HepG2 (cell line): ENCODE data around the gene STK36. TPM values are rescaled to one million over a fixed set of nuclear protein-coding genes. Genes with fewer than 3 reads are reported as not detected.
A peak's percentile ranks its signal among the peaks of the same experiment; 100 is the strongest.

Source experiments
- ATF1 ChIP-seq: IDR thresholded peaks from 2 replicates; pipeline ENCODE4 v1.6.1; 2016; ENCODE audit warnings: mild to moderate bottlenecking, control low read depth
- ATF3 ChIP-seq: sonication (generic); formaldehyde crosslinking; IDR thresholded peaks from 2 replicates; pipeline ENCODE4 v1.4.0; 2020; ENCODE audit warnings: missing genetic modification reagents
- ATF4 ChIP-seq, 2 experiments: fragments of 450-650 bp in 1 of 2; sonication (generic) in 1 of 2; formaldehyde crosslinking; IDR thresholded peaks; 2 replicates each; pipeline versions ENCODE4 v1.5.0 to v1.8.0; 2020 to 2022; ENCODE audit warnings: mild to moderate bottlenecking in 1 of 2, missing genetic modification reagents in 1 of 2
- CHCHD3 ChIP-seq: sonication (generic); formaldehyde crosslinking; IDR thresholded peaks from 2 replicates; pipeline ENCODE4 v1.8.0; 2022; ENCODE audit warnings: mild to moderate bottlenecking, missing genetic modification reagents, moderate library complexity
- ELF1 ChIP-seq: sonication (generic); formaldehyde crosslinking; IDR thresholded peaks from 2 replicates; pipeline ENCODE4 v1.4.0; 2020; ENCODE audit warnings: missing genetic modification reagents
- FOXP1 ChIP-seq, 2 experiments: fragments of 450-650 bp in 1 of 2; IDR thresholded peaks; 2 replicates each; pipeline ENCODE4 v1.6.1; 2017 to 2018; ENCODE audit warnings: antibody characterized with exemption in 1 of 2
- HNF1A ChIP-seq, 2 experiments: sonication (generic) in 1 of 2; formaldehyde crosslinking in 1 of 2; IDR thresholded peaks; 2 replicates each; pipeline versions ENCODE4 v1.4.0 to v1.6.1; 2016 to 2020; ENCODE audit warnings: borderline replicate concordance in 1 of 2, low read depth in 1 of 2, mild to moderate bottlenecking in 1 of 2, missing genetic modification reagents in 1 of 2
- IKZF5 ChIP-seq: IDR thresholded peaks from 2 replicates; pipeline ENCODE4 v1.6.1; 2018; ENCODE audit warnings: missing genetic modification reagents, mild to moderate bottlenecking, missing compliant biosample characterization
- IRF2 ChIP-seq: IDR thresholded peaks from 2 replicates; pipeline ENCODE4 v1.6.1; 2018; ENCODE audit warnings: missing genetic modification reagents, missing compliant biosample characterization
- KDM3A ChIP-seq: IDR thresholded peaks from 2 replicates; pipeline ENCODE4 v1.6.1; 2018; ENCODE audit warnings: low read depth, missing compliant biosample characterization
- MEF2D ChIP-seq: sonication (generic); formaldehyde crosslinking; IDR thresholded peaks from 2 replicates; pipeline ENCODE4 v1.5.1; 2020; ENCODE audit warnings: mild to moderate bottlenecking, missing genetic modification reagents
- MYNN ChIP-seq: sonication (generic); formaldehyde crosslinking; IDR thresholded peaks from 2 replicates; pipeline ENCODE4 v1.4.0; 2020; ENCODE audit warnings: mild to moderate bottlenecking, low read depth, missing genetic modification reagents
- PLSCR1 ChIP-seq: sonication (generic); formaldehyde crosslinking; IDR thresholded peaks from 2 replicates; pipeline ENCODE4 v1.5.0; 2020; ENCODE audit warnings: missing genetic modification reagents, mild to moderate bottlenecking, borderline replicate concordance
- TBX2 ChIP-seq: sonication (generic); formaldehyde crosslinking; IDR thresholded peaks from 2 replicates; pipeline ENCODE4 v1.5.0; 2020; ENCODE audit warnings: missing genetic modification reagents, mild to moderate bottlenecking, borderline replicate concordance
- YEATS2 ChIP-seq: sonication (generic); formaldehyde crosslinking; IDR thresholded peaks from 2 replicates; pipeline ENCODE4 v1.4.0; 2020; ENCODE audit warnings: missing genetic modification reagents, borderline replicate concordance
- ZBTB21 ChIP-seq: sonication (generic); formaldehyde crosslinking; IDR thresholded peaks from 2 replicates; pipeline ENCODE4 v1.4.0; 2020; ENCODE audit warnings: missing genetic modification reagents
- ZBTB38 ChIP-seq: sonication (generic); formaldehyde crosslinking; IDR thresholded peaks from 2 replicates; pipeline ENCODE4 v1.5.1; 2020; ENCODE audit warnings: mild to moderate bottlenecking, missing genetic modification reagents
- ZBTB7B ChIP-seq: sonication (generic); formaldehyde crosslinking; IDR thresholded peaks from 2 replicates; pipeline ENCODE4 v1.4.0; 2020; ENCODE audit warnings: missing genetic modification reagents
- ZFAT ChIP-seq: sonication (generic); formaldehyde crosslinking; conservative IDR thresholded peaks from 2 replicates; pipeline ENCODE4 v1.8.1; 2023; ENCODE audit warnings: missing genetic modification reagents, inconsistent platforms
- ZFY ChIP-seq: sonication (generic); formaldehyde crosslinking; IDR thresholded peaks from 2 replicates; pipeline ENCODE4 v1.4.0; 2020; ENCODE audit warnings: missing genetic modification reagents
- ZNF124 ChIP-seq: sonication (generic); formaldehyde crosslinking; IDR thresholded peaks from 2 replicates; pipeline ENCODE4 v1.4.0; 2020; ENCODE audit warnings: missing genetic modification reagents
- polyA plus RNA-seq, 8 experiments: library from polyadenylated mRNA; depleted of rRNA in 3 of 8; stranded (reverse) in 7 of 8; unstranded in 1 of 8; fragments of >200 nt; fragmentation: Illumina TruSeq in 4 of 8; extraction: Trizol in 4 of 8; gene quantifications; 2 replicates each; pipeline versions ENCODE4 v1.2.1 to v1.2.3, GENCODE V29; 2011 to 2016; ENCODE audit warnings: low read depth in 4 of 8, missing spikeins in 1 of 8, mixed read lengths in 1 of 8; ENCODE audit not compliant: insufficient read depth in 1 of 8
- total RNA-seq, 5 experiments: library from RNA; depleted of rRNA; stranded (reverse); fragments of >200 nt; fragmentation: Illumina TruSeq; extraction: Trizol; gene quantifications; 2 replicates each; pipeline ENCODE4 v1.2.3, GENCODE V29; 2016; ENCODE audit warnings: low read depth in 1 of 5

Gene STK36
- total and polyA plus RNA-seq, 2 of the 13 experiments (the other 11 are each of a cell fraction or from before 2014, with no cell fraction given), result 45.9 to 83.5 TPM

- TF ChIP-seq IKZF5, result peak; percentile 93
- peak; percentile 89; the same call in 1 of the 2 replicates for TF ChIP-seq MYNN (CRISPR knock-in tag)
- TF ChIP-seq ZFAT (CRISPR knock-in tag), result no peak
- TF ChIP-seq YEATS2, result peak; percentile 82
- TF ChIP-seq ATF1 (CRISPR knock-in tag), result no peak
- TF ChIP-seq ATF3 (CRISPR knock-in tag), result peak; percentile 58; the same call in 1 of the 2 replicates
- TF ChIP-seq ELF1, result peak; percentile 84
- no peak for TF ChIP-seq FOXP1 (IDR thresholded peaks at IDR 0.05)
- peak; percentile 93 for TF ChIP-seq FOXP1 (CRISPR knock-in tag; IDR thresholded peaks at IDR 0.05)
- no peak; the same call in 1 of the 2 replicates for TF ChIP-seq KDM3A (CRISPR knock-in tag)
- TF ChIP-seq TBX2 (CRISPR knock-in tag), result peak; percentile 82; the same call in 1 of the 2 replicates
- 0 out of 2 replicates have a peak, but pooled peaks have one; percentile 17 for TF ChIP-seq ZNF124 (CRISPR knock-in tag)
- TF ChIP-seq MEF2D (CRISPR knock-in tag), result peak; percentile 88
- TF ChIP-seq ATF4 (CRISPR knock-in tag; IDR thresholded peaks at IDR 0.05), result peak in 1 of 2 experiments; percentile 90; a peak in 2 of 4 replicates
- TF ChIP-seq ZFY (CRISPR knock-in tag), result 0 out of 2 replicates have a peak, but pooled peaks have one; percentile 22
- TF ChIP-seq ZBTB21 (CRISPR knock-in tag), result no peak
- TF ChIP-seq HNF1A (IDR thresholded peaks at IDR 0.05; ENCODE audit: low read depth), result 0 out of 2 replicates have a peak, but pooled peaks have one; percentile 18
- no peak for TF ChIP-seq HNF1A (CRISPR knock-in tag; IDR thresholded peaks at IDR 0.05; ENCODE audit: borderline replicate concordance)
- peak; percentile 88 for TF ChIP-seq ZBTB7B
- peak; percentile 92 for TF ChIP-seq IRF2
- no peak for TF ChIP-seq CHCHD3
- TF ChIP-seq PLSCR1 (CRISPR knock-in tag), result peak; percentile 68; the same call in 1 of the 2 replicates
- no peak; the same call in 1 of the 2 replicates for TF ChIP-seq ZBTB38 (CRISPR knock-in tag)
These were observed 61.5 kb downstream of the STK36 start (continued) for GRCh38 chr2:218733171-218734021.
